Brain microvascular endothelial cell (primary cell): ENCODE measurements around the gene SP110.

Experiments used
- DNase-seq: peaks from one replicate; pipeline ENCODE4 v3.0.0-alpha.2; 2020
- H3K27ac ChIP-seq: fragments of 250-450 bp; sonication (Bioruptor Pico); 2 replicates; pipeline ENCODE4 v1.5.1; 2020; ENCODE audit warnings: mild to moderate bottlenecking, moderate library complexity
- H3K27me3 ChIP-seq: fragments of 250-450 bp; sonication (Bioruptor Pico); replicated peaks from 2 replicates; pipeline ENCODE4 v1.5.1; 2020; ENCODE audit warnings: mild to moderate bottlenecking
- H3K36me3 ChIP-seq: fragments of 250-450 bp; sonication (Bioruptor Pico); replicated peaks from 2 replicates; pipeline ENCODE4 v1.5.1; 2020; ENCODE audit warnings: mild to moderate bottlenecking
- H3K4me3 ChIP-seq: 2 replicates; pipeline ENCODE4 v1.5.1; 2011; ENCODE audit warnings: low read depth, mild to moderate bottlenecking, control low read depth, low read length, moderate library complexity
- CTCF ChIP-seq: IDR thresholded peaks from 2 replicates; pipeline ENCODE4 v1.5.1; 2011; ENCODE audit warnings: low read depth, mild to moderate bottlenecking, moderate library complexity, low read length, control low read depth, inconsistent platforms; ENCODE audit errors: missing control alignments
- in situ Hi-C: cut with HindIII; loops from 2 replicates; pipeline ENCODE4 v1.10.0; 2017; ENCODE audit warnings: low sequenced_read_pairs, low pct_ligation_motif_present

The SP110 gene

GRCh38 chr2:230202430-230203109, 17.2 kb downstream of the SP110 start:
- no peak for TF ChIP-seq CTCF
- in situ Hi-C loops, result no loop called here
- no peak for DNase-seq
- no peak overlapping the region for H3K4me3 ChIP-seq
- no peaks in the 10 kb centered on the region for H3K27me3 ChIP-seq
- H3K27ac ChIP-seq, result no peak overlapping the region
- peaks cover 46% of the 10 kb centered on the region for H3K36me3 ChIP-seq

GRCh38 chr2:230184727-230185578, 34.8 kb downstream of the SP110 start:
- Histone ChIP-seq H3K4me3 (no peak overlapping the region), H3K27ac (no peak overlapping the region), H3K27me3 (no peaks in the 10 kb centered on the region), H3K36me3 (peaks cover 7% of the 10 kb centered on the region)
- in situ Hi-C loops, result no loop called here
- no peak for TF ChIP-seq CTCF
- peak; percentile 36 for DNase-seq

- in situ Hi-C loops, result no loop called here
- Histone ChIP-seq H3K27me3 (no peaks in the 10 kb centered on the region), H3K4me3 (no peak overlapping the region), H3K36me3 (peaks cover 19% of the 10 kb centered on the region), H3K27ac (no peak overlapping the region)
- no peak for DNase-seq
- TF ChIP-seq CTCF, result no peak
Observed at GRCh38 chr2:230181195-230181594, 38.6 kb downstream of the SP110 start.

GRCh38 chr2:230179907-230180306, 39.9 kb downstream of the SP110 start:
- no peak overlapping the region for H3K4me3 ChIP-seq
- in situ Hi-C loops, result no loop called here
- no peak overlapping the region for H3K27ac ChIP-seq
- no peak for DNase-seq
- no peak for TF ChIP-seq CTCF
- peaks cover 19% of the 10 kb centered on the region for H3K36me3 ChIP-seq
- H3K27me3 ChIP-seq, result no peaks in the 10 kb centered on the region

GRCh38 chr2:230178546-230179485, 41.0 kb downstream of the SP110 start:
- no peaks in the 10 kb centered on the region for H3K27me3 ChIP-seq

More at GRCh38 chr2:230178546-230179485, 41.0 kb downstream of the SP110 start:
- Histone ChIP-seq H3K27ac (no peak overlapping the region), H3K4me3 (no peak overlapping the region), H3K36me3 (peaks cover 19% of the 10 kb centered on the region)
- no peak for TF ChIP-seq CTCF
- no peak for DNase-seq
- in situ Hi-C loops, result no loop called here
